Activated CD4-positive, CD25-positive, alpha-beta regulatory T cell treated with anti-CD3 and anti-CD28 coated beads, Interleukin-2, amount 50 U/mL, for 72 hours (primary cell): ENCODE measurements around the gene NKD2.
"Not testable (repeated sequence)": the region's sequence is repeated elsewhere in the genome, so short reads cannot be mapped to it uniquely, and the experiment has no call there.

Source experiments
- DNase-seq: peaks from one replicate; pipeline ENCODE4 v3.0.0; 2021

The NKD2 gene

DNA sequence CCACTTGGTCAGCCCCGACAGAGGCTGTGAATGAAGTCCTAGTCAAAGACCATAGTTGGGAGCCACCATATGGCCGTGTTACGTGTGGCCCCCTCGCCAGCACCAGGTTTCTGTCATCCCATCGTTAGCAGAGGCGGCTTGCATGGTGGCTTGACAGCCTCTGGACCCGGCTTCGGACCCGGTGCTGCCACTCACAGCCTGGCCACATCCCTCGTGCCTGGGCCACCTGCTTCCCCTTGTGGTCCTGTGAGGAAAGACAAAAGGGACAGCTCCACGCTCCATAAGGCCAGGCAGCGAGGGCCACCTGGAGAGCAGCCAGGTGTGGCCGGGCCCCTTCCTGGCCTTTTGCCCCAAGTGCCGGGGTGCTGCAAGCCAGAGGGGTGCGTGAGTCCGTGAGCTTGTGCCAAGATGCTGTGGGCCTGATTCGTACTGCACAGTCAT, 6.2 kb downstream of the NKD2 start:
- DNase-seq: no peak

DNA sequence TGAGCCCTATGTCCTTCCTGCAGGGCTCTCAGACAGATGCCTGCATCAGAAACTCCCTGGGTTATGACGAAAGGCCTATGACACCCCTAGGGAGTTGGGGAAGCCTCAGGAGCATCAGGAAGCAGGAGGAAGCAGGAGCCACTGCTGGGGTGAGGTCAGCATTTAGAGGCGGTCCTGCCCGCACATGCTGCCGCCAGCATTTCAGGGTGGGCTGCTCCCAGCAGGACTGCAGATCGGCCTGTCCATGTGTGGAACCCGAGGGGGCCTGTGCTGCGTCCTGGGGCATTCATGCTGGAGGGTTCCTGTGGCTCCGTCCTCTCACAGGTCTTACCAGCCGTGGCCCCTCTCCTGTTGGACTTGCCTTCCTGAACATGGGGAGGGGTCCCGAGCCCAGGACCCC, 6.9 kb downstream of the NKD2 start:
- DNase-seq: no peak

DNA sequence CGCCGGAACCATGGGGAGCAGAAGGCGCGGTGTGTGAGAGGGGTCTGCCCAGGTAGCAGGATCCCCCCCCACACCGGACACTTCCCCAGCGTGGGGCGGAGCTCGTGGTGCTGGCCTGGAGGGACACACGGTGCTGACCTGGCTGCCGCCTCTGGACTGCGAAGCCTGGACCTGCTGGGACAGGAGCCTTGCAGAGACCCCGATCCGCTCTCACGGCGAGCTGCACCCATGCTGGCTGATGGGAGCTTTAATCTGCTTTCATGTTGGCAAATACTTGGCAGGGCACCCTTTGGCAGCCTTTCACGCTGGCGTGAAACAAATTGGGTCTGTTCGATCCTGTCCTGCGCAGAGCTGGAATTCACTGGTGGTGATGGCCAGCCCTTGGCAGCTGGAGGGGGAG, 7.4 kb downstream of the NKD2 start:
- DNase-seq: no peak

DNA sequence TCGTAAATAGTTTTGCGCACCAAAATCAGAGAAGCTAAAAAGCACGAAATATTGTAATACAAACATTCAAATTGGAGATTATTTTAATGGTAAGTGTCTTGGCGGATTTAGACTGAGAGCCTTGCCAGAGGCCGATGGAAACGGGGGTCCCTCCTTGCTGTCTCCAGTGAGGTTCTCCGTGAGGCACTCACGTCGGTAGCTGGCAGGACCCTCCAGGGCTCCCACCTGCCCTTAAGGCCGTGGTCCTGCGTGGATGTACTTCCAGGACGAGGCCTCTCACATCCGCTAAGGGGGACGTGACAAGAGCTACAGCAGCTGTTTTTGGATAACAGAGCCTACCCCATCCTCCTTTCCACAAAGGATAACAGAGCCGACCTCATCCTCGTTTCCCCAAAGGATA, 7.9 kb downstream of the NKD2 start:
- no peak for DNase-seq

DNA sequence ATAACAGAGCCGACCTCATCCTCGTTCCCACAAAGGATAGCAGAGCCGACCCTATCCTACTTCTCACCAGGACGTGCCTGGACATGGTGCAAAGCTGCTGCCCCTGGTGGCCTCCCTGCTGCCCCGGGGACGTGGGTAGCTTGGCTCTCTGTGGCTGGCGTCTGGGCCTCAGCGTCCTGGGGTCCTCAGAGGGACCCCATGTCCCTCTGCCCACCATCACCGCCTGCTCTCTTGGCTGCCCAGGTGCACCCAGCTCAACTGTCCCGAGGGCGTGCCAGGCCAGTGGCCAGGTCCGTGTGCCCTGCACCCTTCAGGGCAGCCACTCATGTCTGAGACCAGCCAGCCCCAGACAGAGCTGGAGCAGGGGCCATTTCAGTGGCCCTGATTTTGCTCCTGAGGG, 8.5 kb downstream of the NKD2 start:
- DNase-seq: no peak

DNA sequence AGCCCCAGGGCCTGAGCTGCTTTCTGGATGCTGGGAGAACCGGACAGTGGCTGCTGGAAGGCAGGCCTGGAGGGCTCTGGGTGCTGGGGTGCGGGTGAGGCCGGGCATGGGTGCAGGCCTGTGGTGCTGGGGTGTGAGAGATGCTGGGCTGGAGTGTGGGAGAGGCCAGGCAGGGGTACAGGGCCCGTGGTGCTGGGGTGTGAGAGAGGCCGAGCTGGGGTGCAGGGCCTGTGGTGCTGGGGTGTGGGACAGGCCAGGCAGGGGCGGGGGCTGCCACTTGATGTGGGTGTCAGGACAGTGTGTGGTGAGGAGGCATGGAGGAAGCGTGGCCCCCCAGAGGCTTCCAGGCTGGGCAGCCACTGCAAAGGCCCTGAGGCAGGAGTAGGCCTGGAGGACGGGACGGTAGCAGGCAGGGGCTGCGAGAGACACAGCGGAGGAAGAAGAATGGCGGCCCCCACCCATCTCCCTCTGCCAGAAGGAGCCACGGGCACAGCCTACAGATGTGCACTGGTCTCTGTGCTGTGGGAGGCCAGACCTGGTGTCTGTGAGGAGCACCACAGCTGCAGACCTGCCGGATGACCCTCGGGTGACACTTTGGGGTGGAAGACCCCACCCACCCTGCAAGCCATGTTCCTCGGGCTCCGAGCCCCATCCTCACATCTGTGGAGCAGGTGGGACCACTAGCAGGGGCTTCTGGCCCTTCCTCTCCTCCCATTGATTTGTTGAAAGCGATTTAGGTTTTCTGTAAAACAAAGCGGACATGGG, 9.3 kb downstream of the NKD2 start:
- no peak for DNase-seq

DNA sequence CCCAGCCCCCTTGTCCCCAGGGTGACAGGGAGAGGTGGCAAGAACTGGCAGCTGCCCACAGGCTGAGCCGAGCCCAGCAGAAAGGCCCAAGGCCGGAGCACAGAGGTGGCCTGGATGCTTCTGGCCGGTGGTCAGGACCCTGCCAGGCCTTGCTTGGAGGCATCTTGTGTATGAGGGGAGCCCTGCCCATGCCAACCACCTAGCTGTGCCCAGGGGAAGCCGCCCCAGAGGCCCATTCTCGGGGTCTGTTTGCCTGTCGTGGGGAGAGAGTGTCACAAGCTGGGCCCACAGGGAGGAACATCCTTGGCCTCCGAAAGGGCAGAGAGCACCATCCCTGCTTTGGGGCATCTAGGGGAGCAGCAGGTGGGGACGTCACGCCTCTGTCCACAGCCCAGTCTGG, 10.0 kb downstream of the NKD2 start:
- DNase-seq: no peak

DNA sequence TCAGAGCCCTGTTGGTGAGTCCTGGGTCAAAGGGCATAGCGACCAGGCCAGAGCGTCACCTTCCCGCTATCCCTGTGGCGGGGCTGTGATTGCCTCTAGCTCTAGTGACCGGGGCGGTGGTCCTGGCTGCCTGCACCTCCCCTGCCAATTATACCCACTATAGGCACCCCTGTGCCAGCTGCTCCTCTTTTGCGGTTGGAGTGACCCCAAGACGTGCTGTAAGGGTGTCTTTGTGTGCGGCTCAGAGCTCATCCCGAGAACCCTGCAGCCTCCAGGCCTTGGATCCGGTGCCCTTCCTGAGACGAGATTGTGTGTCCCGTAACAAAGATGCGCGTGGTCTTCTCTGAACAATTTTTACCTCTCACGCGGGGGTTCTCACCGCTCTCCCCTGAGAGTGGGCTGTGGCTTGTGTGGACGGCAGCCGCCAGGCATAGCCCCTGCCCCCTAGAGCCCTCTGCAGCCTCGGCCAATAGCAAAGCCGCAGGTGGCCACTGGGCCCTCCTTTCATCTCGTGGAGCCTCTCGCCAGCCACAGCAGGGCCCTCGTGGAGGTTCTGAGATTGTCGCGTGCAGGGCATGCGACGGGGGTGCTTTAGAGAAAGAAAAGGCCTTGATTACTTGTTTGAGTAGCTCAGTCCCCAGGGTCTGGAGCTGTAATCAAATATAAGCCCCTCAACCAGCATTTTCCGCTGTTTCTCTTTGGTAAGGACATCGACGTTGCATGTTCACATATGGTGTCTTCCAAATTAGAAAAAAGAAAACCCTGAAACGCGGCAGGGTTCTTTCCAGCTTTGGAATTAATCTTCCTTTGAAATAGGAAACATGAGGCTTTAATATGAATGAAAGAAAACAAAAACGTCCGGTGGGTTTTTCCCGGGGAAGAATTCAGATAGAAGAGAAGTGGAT, 10.7 kb downstream of the NKD2 start:
- DNase-seq: no peak

DNA sequence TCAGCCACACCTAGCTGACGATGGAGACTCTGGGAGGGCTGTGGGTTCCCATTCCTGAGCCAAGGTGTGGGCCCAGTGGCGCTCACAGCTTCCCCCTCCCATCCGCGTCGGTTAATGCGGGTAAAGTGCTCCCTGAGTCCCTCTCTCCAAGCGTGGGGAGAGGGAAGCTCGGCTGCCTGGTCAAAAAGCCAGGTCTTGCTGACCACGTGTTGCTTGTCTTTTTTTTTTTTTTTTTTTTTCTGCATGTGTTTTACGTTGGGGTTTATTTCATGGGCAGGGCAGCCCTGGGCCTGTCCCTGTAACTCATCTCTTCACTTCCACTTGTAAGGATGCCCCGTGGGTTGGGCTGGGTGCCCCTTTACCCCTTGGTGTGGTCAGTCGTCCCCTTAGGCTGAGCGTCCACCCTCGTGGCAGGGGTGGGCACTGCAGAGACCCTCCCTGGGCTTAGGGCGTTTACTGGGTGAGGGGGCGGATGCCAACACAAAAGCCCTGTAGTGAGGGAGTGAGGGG, 11.9 kb downstream of the NKD2 start:
- peak; percentile 27 for DNase-seq

DNA sequence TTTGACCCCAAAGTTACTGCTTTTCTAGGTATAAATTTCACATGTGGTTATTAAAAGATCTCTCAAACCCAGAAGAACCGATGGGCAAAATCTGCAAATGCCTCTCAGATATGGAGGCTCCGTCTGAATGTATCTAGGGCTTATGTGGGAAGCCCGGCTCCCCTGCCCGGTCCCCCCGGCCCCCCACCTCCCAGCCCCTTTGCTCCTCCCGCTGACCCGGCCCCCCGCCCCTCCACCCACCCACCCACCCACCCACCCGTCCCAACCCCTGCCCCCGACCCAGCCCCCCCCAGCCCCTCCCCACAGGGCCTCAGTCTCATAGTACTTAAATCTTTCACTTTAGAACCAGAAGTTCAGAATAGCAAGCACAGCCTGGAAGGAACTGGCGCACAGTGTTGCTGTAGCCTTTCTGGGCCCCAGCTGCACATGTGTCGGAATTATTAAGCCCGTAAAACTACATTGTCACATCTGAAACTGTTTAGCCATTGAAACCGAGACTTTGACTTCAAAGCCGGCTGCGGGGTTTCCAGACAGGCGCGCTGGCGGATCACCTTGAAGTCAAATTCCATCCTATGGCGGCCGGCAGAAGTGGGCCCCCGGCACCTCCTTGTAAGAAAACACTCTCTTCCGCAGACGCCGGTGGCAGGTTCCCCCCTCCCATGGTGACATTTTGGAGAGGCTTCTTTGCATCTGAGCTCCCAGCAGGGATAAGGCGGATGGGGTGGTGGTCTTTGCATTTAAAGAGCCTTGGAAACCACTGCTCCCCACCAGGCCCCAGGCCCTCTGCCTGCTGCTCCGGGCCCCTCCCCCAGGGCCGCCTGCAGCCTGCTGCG, 12.8 kb downstream of the NKD2 start:
- DNase-seq: peak; percentile 17

DNA sequence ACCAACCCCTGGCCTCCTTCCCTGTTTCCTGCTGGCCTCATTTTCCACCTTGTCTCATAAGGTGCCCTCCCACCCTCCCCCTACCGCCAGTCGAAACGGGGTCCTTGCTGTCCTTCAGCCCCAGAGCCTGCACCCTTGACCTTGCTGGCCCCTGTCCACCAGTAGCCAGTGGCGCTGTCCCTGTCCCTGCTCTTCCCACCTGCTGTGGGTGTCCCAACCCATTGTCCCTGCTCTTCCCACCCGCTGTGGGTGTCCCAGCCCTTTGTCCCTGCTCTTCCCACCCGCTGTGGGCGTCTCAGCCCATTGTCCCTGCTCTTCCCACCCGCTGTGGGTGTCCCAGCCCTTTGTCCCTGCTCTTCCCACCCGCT, 13.4 kb downstream of the NKD2 start:
- DNase-seq: not testable (repeated sequence)

DNA sequence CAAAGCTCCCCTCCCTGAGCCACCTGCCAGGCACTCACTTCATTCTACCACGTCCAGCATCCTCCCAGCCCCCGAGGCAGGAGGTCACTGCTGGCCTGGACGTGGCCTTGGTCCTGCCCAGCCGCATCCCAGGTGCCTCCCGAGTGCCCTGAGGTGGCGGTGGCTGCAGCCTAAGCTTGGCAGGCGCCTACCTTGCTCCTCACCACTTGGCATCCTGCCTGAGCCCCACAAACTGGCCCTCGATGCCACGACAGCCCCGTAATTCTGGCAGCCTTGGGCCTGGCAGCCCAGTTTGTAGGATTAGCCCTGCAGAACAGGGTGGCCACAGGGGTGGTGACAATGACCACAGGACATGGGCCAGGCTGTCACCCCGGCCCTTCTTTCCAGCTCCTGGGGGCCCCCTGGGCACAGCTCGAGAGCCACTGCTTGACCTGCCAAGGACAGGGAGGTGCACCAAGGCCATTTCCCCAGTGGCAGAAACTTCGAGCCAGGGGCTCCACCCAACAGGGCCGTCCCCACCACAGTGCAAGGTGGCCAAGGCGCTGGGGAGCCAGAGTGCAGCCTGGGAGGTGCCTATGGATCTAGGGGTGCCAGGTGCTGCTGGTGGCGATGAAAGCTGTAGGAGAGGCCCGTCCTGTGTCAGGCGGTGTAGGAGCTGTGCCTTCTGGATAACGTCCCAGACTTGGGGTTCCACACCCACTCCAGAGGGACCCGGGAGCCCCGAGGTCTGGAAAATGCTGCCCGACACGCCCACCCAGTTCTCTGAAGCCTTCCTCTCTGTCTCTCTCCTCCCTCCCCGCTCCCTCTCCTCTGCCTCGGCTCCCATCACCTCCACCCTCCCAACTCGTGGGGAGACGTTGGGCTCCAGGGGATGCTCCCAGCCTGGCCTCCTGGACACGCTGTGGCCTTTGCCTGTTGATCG, 18.4 kb downstream of the NKD2 start:
- no peak for DNase-seq

DNA sequence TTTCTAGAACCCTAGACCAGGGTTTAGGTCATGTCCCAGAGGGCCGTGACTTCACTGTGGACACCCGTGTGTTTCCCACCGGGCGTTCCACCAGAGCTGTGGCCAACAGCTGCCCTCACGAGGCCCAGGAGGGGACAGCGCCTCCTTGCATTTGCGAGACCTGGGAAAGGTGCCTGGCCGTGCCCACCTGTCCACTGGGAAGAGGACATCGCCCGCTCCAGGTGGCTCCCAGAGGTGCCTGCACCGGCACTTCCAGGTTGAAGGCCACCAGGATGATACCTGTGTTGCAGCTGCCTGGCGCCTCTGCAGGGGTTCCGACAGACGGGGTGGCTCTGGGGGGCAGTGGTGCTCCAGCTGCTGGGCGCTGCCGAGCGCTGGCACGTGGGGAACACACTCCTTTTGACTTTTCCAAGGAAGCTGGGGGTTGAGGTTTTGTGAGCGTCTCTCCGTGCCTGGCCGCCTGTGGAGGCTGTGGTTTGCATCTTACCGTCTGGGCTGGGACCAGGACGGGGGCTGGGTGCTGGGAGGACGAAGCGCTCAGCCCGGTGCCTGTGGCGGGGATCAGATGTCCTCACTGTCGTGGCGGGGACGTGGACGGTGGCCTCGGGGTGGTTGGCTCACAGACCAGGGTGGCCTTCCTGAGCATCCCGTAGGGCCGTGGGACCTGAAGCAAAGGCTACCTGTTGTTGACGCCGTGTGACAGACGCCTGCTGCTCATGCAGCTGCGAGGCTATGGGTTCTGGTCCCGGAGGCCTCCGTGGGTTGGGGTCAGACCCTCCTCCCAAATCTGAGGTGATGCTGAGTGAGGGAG, 19.2 kb downstream of the NKD2 start:
- DNase-seq: peak; percentile 12

DNA sequence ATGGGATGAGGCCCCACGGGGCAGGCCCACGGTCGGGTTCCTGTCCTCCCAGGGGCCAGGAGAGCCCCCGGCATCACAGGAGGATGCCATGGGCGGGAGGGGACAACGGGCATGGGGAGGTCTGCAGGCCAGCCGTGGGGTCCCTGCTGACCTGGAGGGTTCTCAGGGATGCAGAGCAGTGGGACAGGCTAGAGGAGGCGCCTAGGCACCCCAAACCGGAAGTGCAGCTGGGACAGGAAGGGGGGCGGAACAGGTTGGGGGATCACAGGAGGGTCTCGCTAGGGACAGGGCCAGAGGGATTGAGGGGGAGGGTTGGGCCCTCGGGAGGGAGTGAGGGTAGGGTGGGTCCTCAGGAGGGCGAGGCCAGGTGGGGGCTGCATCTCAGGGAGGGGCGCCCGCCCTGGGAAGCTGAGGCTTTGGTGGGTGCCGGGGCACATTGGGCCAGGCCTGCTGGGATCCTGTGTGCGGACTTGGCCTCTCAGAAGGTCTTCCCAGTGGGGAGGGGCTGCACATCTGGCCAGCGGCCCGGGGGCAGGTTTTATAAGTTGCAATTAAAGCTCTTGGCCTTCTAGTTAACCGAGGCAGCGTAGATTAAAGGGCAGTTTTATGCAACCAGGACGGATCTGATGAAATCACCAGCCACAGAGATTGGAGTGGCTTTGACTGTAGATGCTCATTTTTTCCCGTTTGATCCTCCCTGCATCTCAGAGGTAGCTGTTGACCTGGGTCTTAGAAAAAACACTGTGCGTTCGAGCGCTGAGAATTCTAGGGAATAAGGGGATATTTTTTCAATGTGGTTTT, 20.1 kb downstream of the NKD2 start:
- DNase-seq: no peak

DNA sequence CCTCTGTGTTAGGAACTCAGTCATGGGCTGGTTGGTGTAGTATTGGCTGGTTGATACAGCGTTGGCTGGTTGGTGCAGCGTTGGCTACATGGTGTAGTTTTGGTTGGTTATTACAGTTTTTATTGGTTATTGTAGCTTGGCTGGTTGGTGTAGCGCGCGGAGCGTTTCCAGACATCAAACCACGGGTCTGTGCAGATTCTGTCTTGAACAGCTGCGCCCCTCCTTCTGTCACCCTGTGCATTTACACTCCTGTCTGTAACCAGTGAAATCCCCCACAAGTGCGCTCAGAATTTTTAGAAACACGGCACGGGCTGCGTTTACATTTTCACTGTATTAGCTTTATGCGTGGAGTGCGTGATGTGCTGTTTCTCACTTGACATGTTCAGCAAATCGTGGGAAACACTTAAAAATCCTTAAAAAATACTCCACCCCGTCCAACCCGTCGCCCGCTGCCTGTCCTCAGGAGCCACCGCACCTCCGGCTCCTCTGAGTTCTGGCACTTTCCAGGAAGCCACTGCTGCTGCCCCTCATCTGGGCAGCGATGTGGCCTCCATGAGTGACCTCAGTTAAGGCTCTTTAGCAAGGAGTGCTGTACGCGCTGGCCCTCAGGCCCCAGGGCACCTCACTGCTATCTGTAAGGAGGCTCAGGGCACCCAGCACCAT, 20.8 kb downstream of the NKD2 start:
- DNase-seq: no peak

DNA sequence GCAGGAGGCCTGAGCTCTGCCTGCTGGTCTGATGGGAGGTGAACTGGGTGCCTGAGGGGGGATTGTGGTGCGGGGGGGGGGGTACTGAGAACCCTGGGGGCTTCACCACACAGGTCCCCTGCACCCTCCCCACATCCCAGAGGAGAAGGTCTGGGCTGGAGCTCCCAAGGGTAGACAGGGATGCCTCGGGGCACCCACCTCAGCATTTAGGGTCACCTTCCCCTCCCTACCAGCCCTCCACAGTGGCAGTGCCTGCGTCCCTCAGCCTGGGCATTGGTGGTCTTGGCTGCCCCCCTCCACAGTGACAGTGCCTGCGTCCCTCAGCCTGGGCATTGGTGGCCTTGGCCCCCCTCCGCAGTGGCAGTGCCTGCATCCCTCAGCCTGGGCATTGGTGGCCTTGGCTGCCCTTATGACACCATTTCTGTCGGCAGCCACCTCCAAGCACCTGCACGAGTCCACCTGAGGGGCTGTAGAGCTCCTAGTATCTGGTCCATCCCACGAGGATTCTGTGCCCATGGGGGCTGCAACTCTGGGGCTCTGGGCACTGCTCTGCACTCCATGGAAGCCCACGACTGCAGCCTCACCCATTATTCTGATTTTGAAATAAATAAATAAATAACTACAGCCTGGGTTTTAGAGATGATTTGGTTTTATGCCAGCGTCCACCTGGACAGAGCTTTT, 21.5 kb downstream of the NKD2 start:
- DNase-seq: no peak

DNA sequence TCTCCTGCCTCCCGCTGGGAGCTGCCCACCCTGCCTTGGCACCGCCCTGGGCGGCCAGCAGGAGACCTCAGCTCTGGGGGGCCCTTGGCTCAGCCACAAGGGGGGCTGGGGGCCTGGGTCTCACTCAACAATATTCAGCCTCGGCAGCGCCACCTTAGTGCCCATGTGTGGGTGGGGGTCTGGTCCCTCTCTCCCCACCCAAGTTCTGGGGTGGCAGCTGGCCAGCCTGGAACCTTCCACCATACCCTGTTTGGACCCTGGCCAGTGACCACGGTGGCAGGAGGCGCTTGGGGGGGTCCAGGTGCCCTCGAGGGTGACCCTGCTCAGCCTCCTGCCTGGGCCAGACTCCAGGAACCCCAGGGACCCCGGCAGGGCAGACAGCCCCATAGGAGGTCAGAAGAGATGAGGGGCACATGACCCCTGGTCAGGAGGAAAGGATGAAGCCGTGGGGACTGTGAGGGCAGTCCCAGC, 22.2 kb downstream of the NKD2 start:
- DNase-seq: no peak

DNA sequence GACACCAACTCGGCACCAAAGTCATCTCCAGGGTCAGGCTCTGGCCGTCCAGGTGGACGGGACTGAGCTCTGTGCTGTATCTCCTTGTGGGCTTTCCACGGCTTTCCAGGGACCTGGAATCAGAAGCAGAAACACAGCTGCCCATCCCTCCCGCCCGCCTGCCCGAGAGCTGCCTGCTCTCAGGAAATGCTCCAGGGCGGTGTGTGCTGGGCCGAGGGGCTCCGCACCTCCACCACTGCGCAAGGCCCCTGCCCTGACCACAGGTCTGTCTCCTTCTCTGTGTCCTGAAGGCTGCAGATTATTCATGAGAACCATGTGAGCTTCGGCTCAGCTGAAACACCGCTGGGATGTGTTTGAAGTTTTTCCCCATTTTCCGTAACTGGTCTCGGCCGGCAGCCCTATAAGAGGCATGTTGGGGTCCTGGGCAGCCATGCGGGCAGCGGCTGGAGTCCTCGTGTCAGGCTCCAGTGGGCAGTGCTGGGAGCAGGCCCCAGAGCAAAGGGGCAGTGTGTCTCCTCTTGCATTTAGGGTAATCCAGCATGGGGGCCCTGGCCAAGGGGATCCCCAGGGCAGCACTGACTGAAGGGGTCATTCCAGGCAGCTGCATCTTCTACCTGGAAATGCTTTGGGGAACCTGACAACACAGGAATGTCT, 22.8 kb downstream of the NKD2 start:
- DNase-seq: no peak
